Measurements from ENCODE around the gene NPEPL1. TPM values are rescaled to one million over a fixed set of nuclear protein-coding genes. Genes with fewer than 3 reads are reported as not detected.

Gene NPEPL1
- total RNA-seq, 2 experiments from 2014 or later, result 14.3 to 14.5 TPM

GRCh38 chr20:58650776-58651558, 41.6 kb upstream of the NPEPL1 start, which contains the start of gene STX16:
Gene STX16, plus strand, starts transcription at chr20:58651283. Its CDS starts 724 bp downstream, at chr20:58652007.
- H3K4me1 Mint-ChIP-seq (ENCODE audit: low read depth), result peaks cover 17% of the 10 kb centered on the region
- H3K27ac Mint-ChIP-seq, result peak within 1 kb of the TSS; percentile 99
- DNase-seq, result peak; percentile 93
- H3K27me3 Mint-ChIP-seq (ENCODE audit: low read depth), result no peaks in the 10 kb centered on the region
- peaks cover 21% of the 10 kb centered on the region for H3K36me3 Mint-ChIP-seq (ENCODE audit: low read depth)
- CTCF ChIA-PET, result interaction anchor here (0.6 to 3.8 kb wide), 17 partner anchors 9 to 421 kb away, joined by 3 to 31 read pairs (median 3); no protein-coding TSS in a partner anchor
- intact Hi-C loops (cut with micrococcal nuclease), result loop anchor here (1.0 to 10.0 kb wide), 14 partner anchors 17 to 1254 kb away; partner anchors contain the start of genes GNAS, NELFCD, NPEPL1 and PMEPA1
- peak within 1 kb of the TSS; percentile 95 for H3K4me3 Mint-ChIP-seq
- H3K9me3 Mint-ChIP-seq, result no peaks in the 10 kb centered on the region

GRCh38 chr20:58651559-58651945, 41.0 kb upstream of the NPEPL1 start:
- peaks cover 22% of the 10 kb centered on the region for H3K4me1 Mint-ChIP-seq (ENCODE audit: low read depth)
- peak; percentile 18 for DNase-seq
- intact Hi-C loops (cut with micrococcal nuclease), result loop anchor here (1.0 to 10.0 kb wide), 10 partner anchors 170 to 1254 kb away; partner anchors contain the start of genes NELFCD, PMEPA1, VAPB and ZNF831
- H3K9me3 Mint-ChIP-seq, result no peaks in the 10 kb centered on the region
- CTCF ChIA-PET, result interaction anchor here (0.6 to 3.8 kb wide), 16 partner anchors 9 to 421 kb away, joined by 3 to 31 read pairs (median 4); no protein-coding TSS in a partner anchor
- peak overlapping the region; percentile 99 for H3K27ac Mint-ChIP-seq
- H3K4me3 Mint-ChIP-seq, result peak overlapping the region; percentile 95
- peaks cover 25% of the 10 kb centered on the region for H3K36me3 Mint-ChIP-seq (ENCODE audit: low read depth)
- no peaks in the 10 kb centered on the region for H3K27me3 Mint-ChIP-seq (ENCODE audit: low read depth)

DNA sequence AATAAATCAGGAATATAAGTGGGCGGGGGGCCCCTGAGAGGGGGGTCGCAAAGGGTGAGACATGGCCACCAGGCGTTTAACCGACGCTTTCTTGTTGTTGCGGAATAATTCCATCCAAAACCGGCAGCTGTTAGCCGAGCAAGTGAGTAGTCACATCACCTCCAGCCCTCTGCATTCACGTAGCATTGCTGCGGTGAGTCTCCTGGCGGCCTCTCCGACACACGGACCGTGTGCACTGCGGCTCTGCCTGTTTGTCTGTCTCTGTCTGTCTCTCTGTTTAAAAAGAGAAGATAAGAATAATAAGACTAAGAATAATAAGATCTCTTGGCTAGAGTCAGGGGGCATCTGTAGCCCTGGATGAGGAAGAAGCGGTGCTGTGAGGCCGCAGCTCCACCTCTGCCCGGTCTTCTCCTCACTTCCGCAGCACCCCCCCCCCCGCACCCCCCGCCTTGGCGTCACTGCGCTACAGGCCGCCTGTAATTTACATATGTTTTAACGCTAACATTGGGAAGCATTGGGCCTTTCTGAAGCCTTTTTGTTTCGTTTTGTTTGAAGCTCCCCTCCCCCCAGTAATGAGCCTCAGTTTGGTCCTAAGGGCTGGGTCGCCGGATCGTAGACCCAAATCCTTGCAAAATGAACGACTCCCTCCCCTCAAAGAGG, 40.5 kb upstream of the NPEPL1 start:
- peak overlapping the region; percentile 95 for H3K4me3 Mint-ChIP-seq
- H3K4me1 Mint-ChIP-seq (ENCODE audit: low read depth), result peaks cover 28% of the 10 kb centered on the region
- CTCF ChIA-PET, result interaction anchor here (0.6 to 3.8 kb wide), 13 partner anchors 8 to 1263 kb away, joined by 3 to 31 read pairs (median 4); no protein-coding TSS in a partner anchor
- H3K9me3 Mint-ChIP-seq, result no peaks in the 10 kb centered on the region
- DNase-seq, result peak; percentile 74
- peaks cover 27% of the 10 kb centered on the region for H3K36me3 Mint-ChIP-seq (ENCODE audit: low read depth)
- H3K27ac Mint-ChIP-seq, result peak overlapping the region; percentile 99
- intact Hi-C loops (cut with micrococcal nuclease), result loop anchor here (1.0 to 10.0 kb wide), 14 partner anchors 8 to 1255 kb away; partner anchors contain the start of genes ATP5F1E, NELFCD, PMEPA1 and VAPB
- no peaks in the 10 kb centered on the region for H3K27me3 Mint-ChIP-seq (ENCODE audit: low read depth)

DNA sequence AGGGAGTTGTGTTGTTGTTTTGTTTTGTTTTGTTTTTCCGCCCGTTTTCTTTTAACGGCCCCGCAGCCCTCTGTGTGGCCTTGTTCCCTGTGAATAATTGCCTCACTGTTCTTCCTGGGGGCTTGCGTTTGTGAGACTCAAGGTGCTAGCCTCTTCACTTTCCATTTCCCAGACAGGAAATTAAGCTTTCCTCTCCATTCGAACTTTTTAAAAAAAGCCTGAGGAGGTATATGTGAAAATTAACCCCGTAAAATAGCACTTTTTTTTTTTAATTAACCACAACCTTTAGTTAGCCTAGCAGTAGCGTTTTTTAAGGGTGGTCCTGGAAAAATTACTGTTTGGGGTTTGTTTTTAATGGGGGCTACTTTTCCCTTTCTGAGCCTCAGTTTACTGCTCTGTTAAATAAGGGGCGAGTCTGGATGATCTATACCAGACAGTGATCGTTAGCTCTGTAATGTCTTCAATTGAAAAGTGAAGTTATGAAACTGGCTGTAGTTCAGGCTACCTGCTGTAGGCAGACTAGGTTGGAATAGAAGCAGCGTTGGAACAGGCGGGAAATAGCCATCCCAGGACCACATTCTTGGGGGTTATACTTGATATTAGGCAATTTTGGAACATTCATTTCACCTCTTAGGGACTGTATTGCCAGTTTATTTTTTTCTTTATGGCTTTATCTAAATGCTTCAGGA, 39.9 kb upstream of the NPEPL1 start:
- H3K36me3 Mint-ChIP-seq (ENCODE audit: low read depth), result peaks cover 27% of the 10 kb centered on the region
- CTCF ChIA-PET, result interaction anchor here (0.6 to 3.8 kb wide), 6 partner anchors 7 to 1263 kb away, joined by 3 to 31 read pairs (median 6); no protein-coding TSS in a partner anchor
- intact Hi-C loops (cut with micrococcal nuclease), result loop anchor here (1.0 to 10.0 kb wide), 12 partner anchors 8 to 1255 kb away; partner anchors contain the start of genes ATP5F1E, NELFCD, PMEPA1 and VAPB

GRCh38 chr20:58654337-58654736, 38.3 kb upstream of the NPEPL1 start:
- intact Hi-C loops (cut with micrococcal nuclease), result loop anchor here (5.0 to 10.0 kb wide), 8 partner anchors 247 to 1257 kb away; partner anchors contain the start of genes NELFCD, PMEPA1, VAPB and ZNF831
- Mint-ChIP-seq H3K4me3 (no peak overlapping the region), H3K27me3 (ENCODE audit: low read depth) (no peaks in the 10 kb centered on the region), H3K4me1 (ENCODE audit: low read depth) (peaks cover 48% of the 10 kb centered on the region), H3K9me3 (no peaks in the 10 kb centered on the region), H3K27ac (no peak overlapping the region), H3K36me3 (ENCODE audit: low read depth) (peaks cover 27% of the 10 kb centered on the region)
- DNase-seq, result no peak
- CTCF ChIA-PET, result interaction anchor here (1.0 to 1.5 kb wide), 2 partner anchors 13 to 420 kb away, joined by 3 to 4 read pairs; no protein-coding TSS in a partner anchor

More for the DNA sequence above, 39.9 kb upstream of the NPEPL1 start:
- no peaks in the 10 kb centered on the region for H3K9me3 Mint-ChIP-seq
- H3K4me3 Mint-ChIP-seq, result peak overlapping the region; percentile 95
- H3K27me3 Mint-ChIP-seq (ENCODE audit: low read depth), result no peaks in the 10 kb centered on the region
- no peak for DNase-seq
- peaks cover 34% of the 10 kb centered on the region for H3K4me1 Mint-ChIP-seq (ENCODE audit: low read depth)
- H3K27ac Mint-ChIP-seq, result peak overlapping the region; percentile 99

DNA sequence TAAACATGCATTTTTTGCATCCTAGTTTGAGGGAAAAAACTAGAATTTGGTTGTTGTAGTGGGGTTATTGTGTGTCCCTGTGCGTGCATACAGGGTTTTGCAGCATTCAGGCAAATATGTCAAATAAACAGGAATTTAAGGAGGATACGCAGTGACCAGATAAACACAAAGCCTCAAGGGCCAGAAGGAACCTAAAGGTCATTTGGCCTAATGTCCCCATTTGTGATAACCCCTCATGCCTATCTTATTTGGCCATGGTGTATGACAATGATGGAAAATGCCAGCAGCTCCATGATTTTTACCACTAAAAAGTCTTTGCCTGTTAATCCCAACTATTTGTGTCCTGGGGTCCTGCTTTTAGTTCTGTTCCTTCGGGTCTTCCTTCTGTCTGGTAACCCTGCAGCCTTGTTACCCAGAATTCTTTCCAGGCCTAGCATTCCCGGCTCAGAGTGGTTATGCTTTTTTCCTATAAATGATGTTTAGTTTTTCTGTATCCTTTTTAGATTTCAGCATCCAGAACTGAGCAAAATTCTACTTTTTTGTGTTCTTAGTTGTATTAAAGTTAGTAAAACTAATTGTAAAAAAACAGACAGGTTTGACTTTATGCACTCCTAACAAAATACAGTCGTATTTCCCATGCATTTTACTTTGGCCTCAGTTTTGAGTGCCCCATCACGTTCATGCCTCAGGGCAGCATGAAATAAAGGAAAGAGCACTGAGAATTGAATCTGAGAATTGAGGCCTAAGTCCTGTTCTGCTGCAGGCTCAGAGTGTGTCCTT, 37.1 kb upstream of the NPEPL1 start:
- Mint-ChIP-seq H3K27me3 (ENCODE audit: low read depth) (no peaks in the 10 kb centered on the region), H3K27ac (peak overlapping the region; percentile 82), H3K36me3 (ENCODE audit: low read depth) (peaks cover 31% of the 10 kb centered on the region), H3K9me3 (no peaks in the 10 kb centered on the region), H3K4me1 (ENCODE audit: low read depth) (peaks cover 60% of the 10 kb centered on the region), H3K4me3 (peak overlapping the region; percentile 63)
- CTCF ChIA-PET, result interaction anchor here (0.9 kb wide), 1 partner anchor 183 kb away, joined by 3 read pairs; no protein-coding TSS in a partner anchor
- intact Hi-C loops (cut with micrococcal nuclease), result loop anchor here (10.0 kb wide), 1 partner anchor 941 kb away; the partner anchor contains the start of gene PMEPA1
- no peak for DNase-seq

DNA sequence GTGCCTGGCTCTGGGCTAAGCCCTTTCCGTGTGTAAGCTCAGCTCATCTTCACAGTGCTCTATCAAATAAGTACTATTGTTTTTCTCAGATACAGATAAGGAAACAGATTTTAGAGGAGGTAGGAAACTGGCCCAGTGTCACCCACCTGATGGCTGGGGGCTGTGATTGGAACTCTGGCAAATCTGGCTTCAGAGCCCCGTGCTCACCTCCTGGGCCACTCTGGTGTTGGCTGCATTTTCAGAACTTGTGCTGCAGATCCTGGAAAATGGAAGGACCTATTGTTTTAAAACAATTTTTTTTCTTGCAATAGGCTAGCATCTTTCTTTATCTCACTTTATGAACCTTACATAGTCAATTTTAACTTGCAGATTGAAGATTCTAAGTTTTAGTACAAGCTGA, 35.8 kb upstream of the NPEPL1 start:
- DNase-seq, result no peak
- intact Hi-C loops (cut with micrococcal nuclease), result loop anchor here (10.0 kb wide), 1 partner anchor 942 kb away; the partner anchor contains the start of gene PMEPA1
- Mint-ChIP-seq H3K4me1 (ENCODE audit: low read depth) (peaks cover 71% of the 10 kb centered on the region), H3K4me3 (peak overlapping the region; percentile 63), H3K9me3 (no peaks in the 10 kb centered on the region), H3K27me3 (ENCODE audit: low read depth) (no peaks in the 10 kb centered on the region), H3K27ac (peak overlapping the region; percentile 82), H3K36me3 (ENCODE audit: low read depth) (peaks cover 29% of the 10 kb centered on the region)
- CTCF ChIA-PET, result interaction anchor here (0.9 to 1.2 kb wide), 3 partner anchors 11 to 182 kb away, joined by 3 read pairs; no protein-coding TSS in a partner anchor

- CTCF ChIA-PET, result interaction anchor here (1.1 to 1.2 kb wide), 2 partner anchors 11 to 36 kb away, joined by 3 read pairs; no protein-coding TSS in a partner anchor
- intact Hi-C loops (cut with micrococcal nuclease), result loop anchor here (10.0 kb wide), 1 partner anchor 942 kb away; the partner anchor contains the start of gene PMEPA1
Measured at GRCh38 chr20:58657262-58657661, 35.3 kb upstream of the NPEPL1 start.

DNA sequence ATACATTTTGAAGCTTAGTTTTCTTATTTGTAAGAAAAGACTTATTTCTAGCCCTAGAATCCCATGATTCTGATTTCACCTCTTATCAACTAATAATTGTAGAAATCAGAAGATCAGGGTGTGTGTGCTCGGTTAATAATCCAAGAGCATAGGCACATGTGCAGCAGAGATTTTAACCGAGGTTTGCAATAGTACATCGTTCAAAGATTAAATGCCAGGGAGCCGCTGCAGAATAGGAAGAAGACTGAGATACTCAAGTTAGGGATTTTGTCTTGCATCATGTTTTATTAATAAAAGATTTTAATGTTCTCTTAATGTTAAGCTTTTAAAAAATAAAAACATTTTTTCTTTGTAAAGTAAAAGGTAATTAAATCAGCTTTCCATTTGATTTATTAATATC, 34.6 kb upstream of the NPEPL1 start:
- peak overlapping the region; percentile 96 for H3K27ac Mint-ChIP-seq
- DNase-seq, result no peak
- H3K36me3 Mint-ChIP-seq (ENCODE audit: low read depth), result peaks cover 23% of the 10 kb centered on the region
- peaks cover 77% of the 10 kb centered on the region for H3K4me1 Mint-ChIP-seq (ENCODE audit: low read depth)
- no peaks in the 10 kb centered on the region for H3K9me3 Mint-ChIP-seq
- H3K27me3 Mint-ChIP-seq (ENCODE audit: low read depth), result no peaks in the 10 kb centered on the region
- intact Hi-C loops (cut with micrococcal nuclease), result loop anchor here (10.0 kb wide), 1 partner anchor 943 kb away; the partner anchor contains the start of gene PMEPA1
- peak overlapping the region; percentile 63 for H3K4me3 Mint-ChIP-seq
- CTCF ChIA-PET, result interaction anchor here (1.2 kb wide), 1 partner anchor 35 kb away, joined by 3 read pairs; no protein-coding TSS in a partner anchor

More at GRCh38 chr20:58657262-58657661, 35.3 kb upstream of the NPEPL1 start:
- DNase-seq, result no peak
- Mint-ChIP-seq H3K4me1 (ENCODE audit: low read depth) (peaks cover 75% of the 10 kb centered on the region), H3K27me3 (ENCODE audit: low read depth) (no peaks in the 10 kb centered on the region), H3K27ac (peak overlapping the region; percentile 82), H3K9me3 (no peaks in the 10 kb centered on the region), H3K36me3 (ENCODE audit: low read depth) (peaks cover 28% of the 10 kb centered on the region), H3K4me3 (peak overlapping the region; percentile 63)

DNA sequence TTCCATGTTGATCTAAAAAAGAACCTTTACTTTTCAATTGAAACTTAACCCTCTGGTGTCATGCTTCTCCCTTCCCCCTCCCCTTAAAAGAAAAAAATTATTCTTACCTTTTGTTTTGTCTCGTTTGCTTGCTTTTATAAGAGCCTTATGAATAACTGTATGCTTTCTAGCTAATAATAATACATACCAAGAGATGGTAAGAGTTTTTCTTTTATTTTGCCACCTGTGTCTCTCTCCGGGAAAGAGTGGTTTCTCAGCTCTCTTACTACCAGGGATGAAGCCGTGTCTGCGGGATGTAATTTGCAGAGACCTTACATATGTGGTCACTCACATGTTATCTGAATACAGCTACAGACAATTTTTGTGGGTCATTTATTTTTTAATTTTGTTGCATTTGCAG, 33.8 kb upstream of the NPEPL1 start:
- Mint-ChIP-seq H3K4me1 (ENCODE audit: low read depth) (peaks cover 79% of the 10 kb centered on the region), H3K4me3 (peak overlapping the region; percentile 17), H3K36me3 (ENCODE audit: low read depth) (peaks cover 24% of the 10 kb centered on the region)

More for the DNA sequence above, 33.8 kb upstream of the NPEPL1 start:
- H3K9me3 Mint-ChIP-seq, result no peaks in the 10 kb centered on the region
- H3K27ac Mint-ChIP-seq, result peak overlapping the region; percentile 96
- H3K27me3 Mint-ChIP-seq (ENCODE audit: low read depth), result no peaks in the 10 kb centered on the region
- intact Hi-C loops (cut with micrococcal nuclease), result loop anchor here (10.0 kb wide), 1 partner anchor 944 kb away; the partner anchor contains the start of gene PMEPA1
- CTCF ChIA-PET, result interaction anchor here (0.6 to 3.7 kb wide), 6 partner anchors 7 to 747 kb away, joined by 3 to 31 read pairs (median 4); partner anchors contain the start of genes GNAS and STX16
- DNase-seq, result no peak

Measured in activated naive CD4-positive, alpha-beta T cell treated with anti-CD3 and anti-CD28 coated beads for 36 hours (primary cell).